Tibial artery (tissue), 4 donors: ENCODE measurements around the gene PCDHGB2.
A peak's percentile ranks its signal among the peaks of the same experiment; 100 is the strongest.

ENCODE experiments used
- DNase-seq, 2 donors: peaks; one replicate each; pipeline ENCODE4 v3.0.0-alpha.2; 2019
- H3K27ac ChIP-seq, 2 donors: fragments of 200-600 bp; sonication (generic) in 1 of 2; 1 replicate in 1 of 2; 2 replicates in 1 of 2; pipeline ENCODE4 v1.5.1; 2018 to 2019; ENCODE audit warnings: mild to moderate bottlenecking in 1 of 2
- H3K27me3 ChIP-seq, 2 donors: fragments of 200-600 bp; sonication (generic) in 1 of 2; one replicate each; pipeline versions ENCODE4 v1.5.1 to v1.6.0; 2016 to 2019
- H3K36me3 ChIP-seq, 3 donors: fragments of 200-600 bp; sonication (generic) in 2 of 3; one replicate each; pipeline ENCODE4 v1.5.1; 2016 to 2019; ENCODE audit warnings: mild to moderate bottlenecking in 2 of 3
- H3K4me1 ChIP-seq, 4 donors: fragments of 200-600 bp; sonication (generic) in 2 of 4; 1 replicate in 3 of 4; 2 replicates in 1 of 4; pipeline ENCODE4 v1.5.1; 2016 to 2019
- H3K4me3 ChIP-seq, 2 donors: fragments of 200-600 bp; sonication (generic) in 1 of 2; 1 replicate in 1 of 2; 2 replicates in 1 of 2; pipeline ENCODE4 v1.5.1; 2018 to 2019; ENCODE audit warnings: mild to moderate bottlenecking in 2 of 2
- H3K9me3 ChIP-seq, 3 donors: fragments of 200-600 bp; sonication (generic) in 1 of 3; one replicate each; pipeline ENCODE4 v1.5.1; 2016 to 2019
- CTCF ChIP-seq, 2 experiments: fragments of 200-600 bp in 1 of 2; fragments of 450-650 bp in 1 of 2; IDR thresholded peaks; one replicate each; pipeline ENCODE4 v1.5.1; 2017 to 2019; ENCODE audit warnings: antibody characterized with exemption in 2 of 2, mild to moderate bottlenecking in 1 of 2, moderate library complexity in 1 of 2
- intact Hi-C: fragments of 100-400 bp; cut with DNase I; formaldehyde crosslinking; loops from one replicate; pipeline ENCODE4 v1.15.0; 2023; ENCODE audit warnings: low total_unique reads

Gene PCDHGB2

DNA sequence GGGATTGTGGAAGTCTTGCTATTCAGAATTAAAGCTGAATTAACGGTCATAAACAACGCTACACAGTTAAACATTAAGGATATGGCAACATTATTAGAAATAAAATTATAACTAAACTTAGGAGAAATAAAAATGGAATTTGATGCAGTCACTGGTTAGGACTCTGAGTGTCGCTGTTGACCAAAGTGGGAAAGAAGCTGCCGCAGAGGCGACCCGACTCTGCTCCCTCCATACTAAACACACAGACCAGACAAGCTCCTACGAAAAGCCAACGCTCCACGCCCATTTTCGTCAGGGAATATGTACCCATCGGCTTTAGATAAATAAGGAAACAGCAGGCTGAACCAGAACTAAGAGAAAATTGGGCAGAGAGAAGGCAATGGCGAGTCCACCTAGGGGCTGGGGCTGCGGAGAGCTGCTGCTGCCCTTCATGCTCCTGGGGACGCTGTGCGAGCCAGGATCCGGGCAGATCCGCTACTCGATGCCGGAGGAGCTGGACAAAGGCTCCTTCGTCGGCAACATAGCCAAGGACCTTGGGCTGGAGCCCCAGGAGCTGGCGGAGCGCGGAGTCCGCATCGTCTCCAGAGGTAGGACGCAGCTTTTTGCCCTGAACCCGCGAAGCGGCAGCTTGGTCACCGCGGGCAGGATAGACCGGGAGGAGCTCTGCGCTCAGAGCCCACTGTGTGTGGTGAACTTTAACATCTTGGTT lies 4.3 kb downstream of the PCDHGB2 start, which contains the start of gene PCDHGA5:
Gene PCDHGA5, plus strand, starts transcription at position 211 of the 709 bp plus-strand sequence. Its CDS starts 169 bp downstream, at position 380.
- intact Hi-C loops: no loop called here
- Histone ChIP-seq H3K4me1 (no peaks in the 10 kb centered on the region), H3K4me3 (peak within 1 kb of the TSS; percentile 14 to 29), H3K27ac (no peak within 1 kb of the TSS), H3K9me3 (peaks cover 21 to 98% (median 84%) of the 10 kb centered on the region in 3 donors), H3K27me3 (peaks cover 0 to 3% of the 10 kb centered on the region in 2 donors), H3K36me3 (peaks cover 0 to 34% (median 34%) of the 10 kb centered on the region in 3 donors)
- TF ChIP-seq CTCF (IDR thresholded peaks at IDR 0.05): no peak
- DNase-seq: no peak

DNA sequence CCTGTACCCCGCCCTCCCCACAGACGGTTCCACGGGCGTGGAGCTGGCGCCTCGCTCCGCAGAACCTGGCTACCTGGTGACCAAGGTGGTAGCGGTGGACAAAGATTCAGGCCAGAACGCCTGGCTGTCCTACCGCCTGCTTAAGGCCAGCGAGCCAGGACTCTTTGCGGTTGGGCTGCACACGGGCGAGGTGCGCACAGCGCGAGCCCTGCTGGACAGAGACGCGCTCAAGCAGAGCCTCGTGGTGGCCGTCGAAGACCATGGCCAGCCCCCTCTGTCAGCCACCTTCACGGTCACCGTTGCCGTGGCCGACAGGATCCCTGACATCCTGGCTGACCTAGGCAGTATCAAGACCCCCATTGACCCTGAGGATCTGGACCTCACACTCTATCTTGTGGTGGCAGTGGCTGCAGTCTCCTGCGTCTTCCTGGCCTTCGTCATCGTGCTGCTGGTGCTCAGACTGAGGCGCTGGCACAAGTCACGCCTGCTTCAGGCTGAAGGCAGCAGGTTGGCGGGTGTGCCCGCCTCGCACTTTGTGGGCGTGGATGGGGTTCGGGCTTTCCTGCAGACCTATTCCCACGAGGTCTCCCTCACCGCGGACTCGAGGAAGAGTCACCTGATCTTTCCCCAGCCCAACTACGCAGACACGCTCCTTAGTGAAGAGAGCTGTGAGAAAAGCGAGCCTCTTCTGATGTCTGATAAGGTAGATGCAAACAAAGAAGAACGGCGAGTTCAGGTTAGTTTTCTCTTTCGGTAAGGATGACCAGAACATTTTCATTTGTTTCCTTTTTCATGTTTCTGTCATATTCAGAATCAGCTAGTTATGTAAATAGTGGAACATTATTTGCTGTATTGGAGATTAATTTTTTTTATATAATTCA lies 6.5 kb downstream of the PCDHGB2 start:
- H3K27ac ChIP-seq: no peak overlapping the region
- H3K9me3 ChIP-seq: peaks cover 21 to 98% (median 87%) of the 10 kb centered on the region in 3 donors
- intact Hi-C loops: no loop called here
- DNase-seq: no peak
- H3K4me1 ChIP-seq: no peaks in the 10 kb centered on the region
- peaks cover 0 to 46% (median 37%) of the 10 kb centered on the region in 3 donors for H3K36me3 ChIP-seq
- no peak for TF ChIP-seq CTCF (IDR thresholded peaks at IDR 0.05)
- peaks cover 0 to 3% of the 10 kb centered on the region in 2 donors for H3K27me3 ChIP-seq
- no peak overlapping the region for H3K4me3 ChIP-seq

GRCh38 chr5:141369994-141370848 lies 10.4 kb downstream of the PCDHGB2 start, which contains the start of gene PCDHGB3:
Gene PCDHGB3 (plus strand): TSS chr5:141370242. CDS start chr5:141370395, 153 bp downstream.
- Histone ChIP-seq H3K9me3 (peaks cover 17 to 99% (median 89%) of the 10 kb centered on the region in 3 donors), H3K4me3 (peak within 1 kb of the TSS; percentile 28 to 35), H3K27ac (no peak within 1 kb of the TSS), H3K36me3 (peaks cover 0 to 67% (median 41%) of the 10 kb centered on the region in 3 donors), H3K4me1 (no peaks in the 10 kb centered on the region), H3K27me3 (no peaks in the 10 kb centered on the region)
- peak in 1 of 2 donors; percentile 37 for DNase-seq
- intact Hi-C loops: no loop called here
- peak in 1 of 2 experiments; percentile 28 for TF ChIP-seq CTCF (IDR thresholded peaks at IDR 0.05)

GRCh38 chr5:141371572-141372475 lies 12.0 kb downstream of the PCDHGB2 start:
- no peak overlapping the region for H3K27ac ChIP-seq
- no peaks in the 10 kb centered on the region for H3K4me1 ChIP-seq
- intact Hi-C loops: no loop called here
- H3K27me3 ChIP-seq: no peaks in the 10 kb centered on the region
- H3K9me3 ChIP-seq: peaks cover 6 to 99% (median 90%) of the 10 kb centered on the region in 3 donors
- no peak for DNase-seq
- H3K36me3 ChIP-seq: peaks cover 0 to 57% (median 53%) of the 10 kb centered on the region in 3 donors
- TF ChIP-seq CTCF (IDR thresholded peaks at IDR 0.05): no peak
- no peak overlapping the region for H3K4me3 ChIP-seq
